ENCODE data around the gene SYAP1. TPM values are rescaled to one million over a fixed set of nuclear protein-coding genes. Genes with fewer than 3 reads are reported as not detected.
A peak's percentile ranks its signal among the peaks of the same experiment; 100 is the strongest.
"Not testable (repeated sequence)": the region's sequence is repeated elsewhere in the genome, so short reads cannot be mapped to it uniquely, and the experiment has no call there.

SYAP1 gene
- total RNA-seq, 4 donors from 2014 or later: 19.8 to 43.4 (median 34.8) TPM

- peak in 2 of 3 donors; percentile 52 to 78 for DNase-seq
- Histone ChIP-seq H3K36me3 (no peaks in the 10 kb centered on the region), H3K4me1 (no peaks in the 10 kb centered on the region), H3K4me3 (peak overlapping the region in 1 of 4 donors; percentile 14), H3K9me3 (no peaks in the 10 kb centered on the region), H3K27me3 (no peaks in the 10 kb centered on the region), H3K27ac (peak overlapping the region in 2 of 4 donors; percentile 54 to 66)
- no peak for TF ChIP-seq CTCF (IDR thresholded peaks at IDR 0.05)
- no peak for TF ChIP-seq POLR2A (IDR thresholded peaks at IDR 0.05)
These were observed 52.3 kb downstream of the SYAP1 start for GRCh38 chrX:16771483-16772398.

DNA sequence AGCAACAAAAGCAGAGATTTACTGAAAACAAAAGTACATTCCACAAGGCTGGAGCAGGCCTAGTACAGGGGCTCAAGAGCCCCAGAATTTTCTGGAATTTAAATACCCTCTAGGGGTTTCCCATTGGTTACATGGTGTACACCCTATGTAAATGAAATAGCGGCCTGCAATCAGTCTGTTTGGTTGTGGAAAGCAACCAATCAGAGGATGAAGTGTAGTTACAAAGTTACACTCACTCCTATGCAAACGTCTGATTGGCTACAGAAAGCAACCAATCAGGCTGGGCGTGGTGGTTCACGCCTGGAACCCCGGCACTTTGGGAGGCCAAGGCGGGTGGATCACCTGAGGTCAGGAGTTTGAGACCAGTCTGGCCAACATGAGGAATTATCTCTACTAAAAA lies 53.0 kb downstream of the SYAP1 start:
- Histone ChIP-seq H3K4me3 (no peak overlapping the region), H3K27ac (peak overlapping the region in 2 of 4 donors; percentile 54 to 66), H3K4me1 (no peaks in the 10 kb centered on the region), H3K36me3 (no peaks in the 10 kb centered on the region), H3K9me3 (no peaks in the 10 kb centered on the region), H3K27me3 (no peaks in the 10 kb centered on the region)
- no peak for DNase-seq
- TF ChIP-seq CTCF (IDR thresholded peaks at IDR 0.05) (no peak), POLR2A (IDR thresholded peaks at IDR 0.05) (no peak)

DNA sequence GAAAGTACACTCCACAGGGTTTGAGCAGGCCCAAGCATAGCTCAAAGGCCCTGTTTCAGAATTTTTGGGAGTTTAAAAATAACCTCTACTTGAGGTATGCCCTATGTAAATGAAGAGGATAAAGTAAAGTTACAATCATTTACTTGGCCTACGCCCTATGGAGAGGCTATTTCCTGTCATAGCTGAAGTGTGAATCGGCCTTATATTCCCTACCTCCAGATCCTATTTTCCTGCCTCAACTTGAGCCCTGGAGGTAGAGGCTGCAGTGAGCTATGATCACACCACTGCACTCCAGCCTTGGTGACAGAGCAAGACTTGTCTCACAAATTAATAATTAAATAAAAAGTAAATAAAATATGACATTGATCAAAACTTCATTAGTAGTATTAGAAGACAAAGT lies 55.3 kb downstream of the SYAP1 start:
- Histone ChIP-seq H3K4me1 (no peaks in the 10 kb centered on the region), H3K4me3 (no peak overlapping the region), H3K27ac (no peak overlapping the region), H3K9me3 (no peaks in the 10 kb centered on the region), H3K27me3 (no peaks in the 10 kb centered on the region), H3K36me3 (no peaks in the 10 kb centered on the region)
- DNase-seq: no peak
- TF ChIP-seq POLR2A (IDR thresholded peaks at IDR 0.05) (no peak), CTCF (IDR thresholded peaks at IDR 0.05) (no peak)

- Histone ChIP-seq H3K4me3 (no peak overlapping the region), H3K36me3 (no peaks in the 10 kb centered on the region), H3K27ac (no peak overlapping the region), H3K27me3 (no peaks in the 10 kb centered on the region), H3K9me3 (no peaks in the 10 kb centered on the region), H3K4me1 (no peaks in the 10 kb centered on the region)
- DNase-seq: no peak
- TF ChIP-seq CTCF (IDR thresholded peaks at IDR 0.05) (no peak), POLR2A (IDR thresholded peaks at IDR 0.05) (no peak)
These were observed 59.1 kb downstream of the SYAP1 start for GRCh38 chrX:16778545-16778944.

GRCh38 chrX:16778993-16779392 lies 59.6 kb downstream of the SYAP1 start:
- no peaks in the 10 kb centered on the region for H3K4me1 ChIP-seq
- no peaks in the 10 kb centered on the region for H3K27me3 ChIP-seq
- no peaks in the 10 kb centered on the region for H3K9me3 ChIP-seq
- no peak overlapping the region for H3K27ac ChIP-seq
- TF ChIP-seq POLR2A (IDR thresholded peaks at IDR 0.05) (no peak), CTCF (IDR thresholded peaks at IDR 0.05) (no peak)
- no peak overlapping the region for H3K4me3 ChIP-seq
- H3K36me3 ChIP-seq: no peaks in the 10 kb centered on the region
- DNase-seq: no peak

DNA sequence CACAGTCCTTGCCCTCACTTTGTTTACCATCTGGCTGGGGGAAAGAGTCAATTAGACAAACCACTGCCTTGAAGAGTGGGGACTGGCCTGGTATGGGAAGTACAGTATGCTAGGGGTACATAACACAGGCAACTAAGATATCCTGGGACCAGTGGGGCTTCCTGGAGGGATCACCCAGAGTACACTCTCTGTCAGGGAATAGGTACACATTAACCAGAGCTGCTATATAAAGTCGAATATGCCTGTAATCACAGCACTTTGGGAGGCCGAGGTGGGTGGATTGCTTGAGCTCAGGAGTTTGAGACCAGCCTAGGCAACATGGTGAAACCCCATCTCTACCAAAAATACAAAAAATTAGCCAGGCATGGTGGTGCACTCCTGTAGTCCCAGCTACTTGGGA lies 60.4 kb downstream of the SYAP1 start:
- DNase-seq, H3K4me3 ChIP-seq: not testable (repeated sequence)

More for the DNA sequence above, 60.4 kb downstream of the SYAP1 start:
- H3K27me3 ChIP-seq, H3K9me3 ChIP-seq, H3K27ac ChIP-seq, H3K36me3 ChIP-seq, H3K4me1 ChIP-seq: not testable (repeated sequence)

Measured in Peyer's patch (tissue), 4 donors.